Spleen (tissue), 7 donors: ENCODE data around the gene PMVK.
A peak's percentile ranks its signal among the peaks of the same experiment; 100 is the strongest.

Experiments
- POLR2AphosphoS5 ChIP-seq, 3 donors: sonication (generic); formaldehyde crosslinking; IDR thresholded peaks; one replicate each; pipeline ENCODE4 v1.5.1; 2017; ENCODE audit warnings: antibody characterized with exemption in 3 of 3
- TF ChIP-seq, protein P1 (sequence below), 11 experiments: fragments of 200-600 bp in 7 of 11; fragments of 450-650 bp in 4 of 11; sonication (generic) in 4 of 11; IDR thresholded peaks in 8 of 11; conservative IDR thresholded peaks in 3 of 11; 1 replicate in 7 of 11; 2 replicates in 4 of 11; pipeline versions ENCODE4 v1.4.0 to v1.8.0; 2016 to 2021; ENCODE audit warnings: antibody characterized with exemption in 11 of 11, inconsistent platforms in 4 of 11, mild to moderate bottlenecking in 1 of 11
- donor health status: DM: no; HTN: no; CAD: no; lungs with moderate emphysema.
- donor health status: DM: no; HTN: no; CAD: no.
- donor health status: DM: no; HTN: no; CAD: no.

GRCh38 chr1:154945962-154946850 is 9.7 kb upstream of the PMVK start:
- TF ChIP-seq, protein P1, sequence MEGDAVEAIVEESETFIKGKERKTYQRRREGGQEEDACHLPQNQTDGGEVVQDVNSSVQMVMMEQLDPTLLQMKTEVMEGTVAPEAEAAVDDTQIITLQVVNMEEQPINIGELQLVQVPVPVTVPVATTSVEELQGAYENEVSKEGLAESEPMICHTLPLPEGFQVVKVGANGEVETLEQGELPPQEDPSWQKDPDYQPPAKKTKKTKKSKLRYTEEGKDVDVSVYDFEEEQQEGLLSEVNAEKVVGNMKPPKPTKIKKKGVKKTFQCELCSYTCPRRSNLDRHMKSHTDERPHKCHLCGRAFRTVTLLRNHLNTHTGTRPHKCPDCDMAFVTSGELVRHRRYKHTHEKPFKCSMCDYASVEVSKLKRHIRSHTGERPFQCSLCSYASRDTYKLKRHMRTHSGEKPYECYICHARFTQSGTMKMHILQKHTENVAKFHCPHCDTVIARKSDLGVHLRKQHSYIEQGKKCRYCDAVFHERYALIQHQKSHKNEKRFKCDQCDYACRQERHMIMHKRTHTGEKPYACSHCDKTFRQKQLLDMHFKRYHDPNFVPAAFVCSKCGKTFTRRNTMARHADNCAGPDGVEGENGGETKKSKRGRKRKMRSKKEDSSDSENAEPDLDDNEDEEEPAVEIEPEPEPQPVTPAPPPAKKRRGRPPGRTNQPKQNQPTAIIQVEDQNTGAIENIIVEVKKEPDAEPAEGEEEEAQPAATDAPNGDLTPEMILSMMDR (IDR thresholded peaks at IDR 0.05 in 8 of 11, conservative IDR thresholded peaks at IDR 0.05 in 3 of 11), result no peak
- TF ChIP-seq POLR2AphosphoS5 (IDR thresholded peaks at IDR 0.05), result peak in 1 of 3 donors; percentile 33
